H1 (cell line): ENCODE measurements around the gene ST6GALNAC4. TPM values are rescaled to one million over a fixed set of nuclear protein-coding genes. Genes with fewer than 3 reads are reported as not detected.
A peak's percentile ranks its signal among the peaks of the same experiment; 100 is the strongest.

Experiments used
- CTCF ChIA-PET: fragments of 300-600 bp; sonication (Branson Sonifier 250); formaldehyde crosslinking; loops from one replicate; lab custom pipeline; 2021; ENCODE audit not compliant: partially characterized antibody; lab: Charles Lee
- POLR2A ChIA-PET: fragments of 300-600 bp; sonication (Branson Sonifier 250); formaldehyde crosslinking; loops from one replicate; lab custom pipeline; 2021; ENCODE audit warnings: inconsistent platforms; ENCODE audit not compliant: partially characterized antibody; lab: Charles Lee
- DNase-seq, 2 experiments: peaks; one replicate each; pipeline versions ENCODE4 v3.0.0 to v3.0.0-alpha.2; 2010 to 2022; ENCODE audit warnings: low spot score in 2 of 2, low read depth in 1 of 2, mixed read lengths in 1 of 2
- FAIRE-seq: peaks from 2 replicates; lab custom pipeline; 2011; peaks lifted over from hg19 to GRCh38; lab: Jason Lieb, UNC
- H2AFZ ChIP-seq: 2 replicates; pipeline ENCODE4 v1.8.1; 2012; ENCODE audit warnings: low read length, inconsistent platforms
- H2AK5ac ChIP-seq: 2 replicates; pipeline ENCODE4 v1.6.1; 2013; ENCODE audit warnings: low read depth, low read length
- H2BK120ac ChIP-seq: replicated peaks from 2 replicates; pipeline ENCODE3; 2013; ENCODE audit warnings: low read depth, low read length, inconsistent platforms
- H2BK12ac ChIP-seq: 2 replicates; pipeline ENCODE4 v1.6.1; 2013; ENCODE audit warnings: low read depth, low read length
- H2BK15ac ChIP-seq: 2 replicates; pipeline ENCODE4 v1.6.1; 2013; ENCODE audit warnings: low read length
- H2BK20ac ChIP-seq: 2 replicates; pipeline ENCODE4 v1.6.1; 2013; ENCODE audit warnings: low read length
- H2BK5ac ChIP-seq: 2 replicates; pipeline ENCODE4 v1.6.1; 2013; ENCODE audit warnings: low read depth, low read length
- H3K14ac ChIP-seq: 2 replicates; pipeline ENCODE4 v1.6.1; 2013; ENCODE audit warnings: inconsistent platforms; ENCODE audit not compliant: insufficient read length
- H3K18ac ChIP-seq: 2 replicates; pipeline ENCODE4 v1.6.1; 2013; ENCODE audit warnings: low read length; ENCODE audit errors: extremely low read depth
- H3K23ac ChIP-seq: 2 replicates; pipeline ENCODE4 v1.6.1; 2013; ENCODE audit warnings: inconsistent platforms; ENCODE audit not compliant: insufficient read length
- H3K23me2 ChIP-seq: 2 replicates; pipeline ENCODE4 v1.6.1; 2013; ENCODE audit warnings: low read depth, low read length
- H3K27ac ChIP-seq: 2 replicates; pipeline ENCODE4 v1.6.1; 2011; ENCODE audit warnings: low read depth, low read length, inconsistent platforms
- H3K27me3 ChIP-seq, 4 experiments: replicated peaks in 1 of 4; 1 replicate in 1 of 4; 2 replicates in 3 of 4; pipeline versions ENCODE4 v1.6.1 to v1.8.1; 2011 to 2013; ENCODE audit warnings: low read length in 3 of 4, mild to moderate bottlenecking in 3 of 4, inconsistent platforms in 2 of 4, mixed read lengths in 2 of 4, moderate library complexity in 1 of 4; ENCODE audit not compliant: control insufficient read depth in 3 of 4, insufficient read depth in 3 of 4; ENCODE audit errors: extremely low read depth in 1 of 4
- H3K36me3 ChIP-seq, 4 experiments: 2 replicates each; pipeline versions ENCODE4 v1.6.1 to v1.8.1; 2011 to 2013; ENCODE audit warnings: mild to moderate bottlenecking in 4 of 4, low read length in 3 of 4, moderate library complexity in 2 of 4, control low read depth in 1 of 4, inconsistent platforms in 1 of 4; ENCODE audit not compliant: insufficient read depth in 4 of 4, control insufficient read depth in 2 of 4
- H3K4ac ChIP-seq: replicated peaks from 2 replicates; pipeline ENCODE3; 2013; ENCODE audit warnings: low read length, low read depth, mixed read lengths, inconsistent platforms; ENCODE audit not compliant: insufficient read length
- H3K4me1 ChIP-seq, 4 experiments: replicated peaks in 1 of 4; 1 replicate in 1 of 4; 2 replicates in 3 of 4; pipeline versions ENCODE4 v1.6.1 to v1.8.1; 2011 to 2013; ENCODE audit warnings: low read length in 3 of 4, inconsistent platforms in 2 of 4, mixed read lengths in 1 of 4; ENCODE audit not compliant: insufficient read depth in 4 of 4, control insufficient read depth in 3 of 4
- H3K4me2 ChIP-seq, 2 experiments: 2 replicates each; pipeline versions ENCODE4 v1.6.1 to v1.8.1; 2011 to 2013; ENCODE audit warnings: low read depth in 2 of 2, low read length in 2 of 2, control low read depth in 1 of 2, inconsistent platforms in 1 of 2, mild to moderate bottlenecking in 1 of 2; ENCODE audit not compliant: insufficient read depth in 1 of 2
- H3K4me3 ChIP-seq, 4 experiments: fragments of 200-600, 300-600 bp in 1 of 4; sonication (generic), shearing (Covaris generic), sonication (Bioruptor Twin) in 1 of 4; 2 replicates each; pipeline versions ENCODE4 v1.5.1 to v1.8.1; 2011 to 2016; ENCODE audit warnings: low read length in 4 of 4, low read depth in 3 of 4, control low read depth in 2 of 4, inconsistent platforms in 2 of 4, mild to moderate bottlenecking in 2 of 4, mixed read lengths in 1 of 4, moderate library complexity in 1 of 4; ENCODE audit not compliant: insufficient read depth in 2 of 4; ENCODE audit errors: extremely low read depth in 1 of 4
- H3K56ac ChIP-seq: replicated peaks from 2 replicates; pipeline ENCODE3; 2013; ENCODE audit warnings: low read depth, mild to moderate bottlenecking, mixed read lengths, low read length, inconsistent platforms; ENCODE audit not compliant: insufficient read length
- H3K79me1 ChIP-seq: 2 replicates; pipeline ENCODE4 v1.6.1; 2013; ENCODE audit warnings: low read depth, low read length, control low read depth
- H3K79me2 ChIP-seq, 2 experiments: 2 replicates each; pipeline versions ENCODE4 v1.6.1 to v1.8.1; 2012 to 2013; ENCODE audit warnings: low read length in 2 of 2, mild to moderate bottlenecking in 2 of 2, inconsistent platforms in 1 of 2; ENCODE audit not compliant: insufficient read depth in 2 of 2, control insufficient read depth in 1 of 2
- H3K9ac ChIP-seq, 4 experiments: replicated peaks in 1 of 4; 1 replicate in 1 of 4; 2 replicates in 3 of 4; pipeline versions ENCODE4 v1.6.1 to v1.8.1; 2011 to 2013; ENCODE audit warnings: low read depth in 3 of 4, low read length in 3 of 4, control low read depth in 2 of 4, mild to moderate bottlenecking in 2 of 4, moderate library complexity in 2 of 4, inconsistent platforms in 1 of 4; ENCODE audit errors: extremely low read depth in 1 of 4
- H3K9me3 ChIP-seq, 2 experiments: 2 replicates each; pipeline versions ENCODE4 v1.6.1 to v1.8.1; 2012 to 2013; ENCODE audit warnings: mild to moderate bottlenecking in 2 of 2, moderate library complexity in 2 of 2, control low read depth in 1 of 2, inconsistent platforms in 1 of 2, low read depth in 1 of 2, low read length in 1 of 2, mixed read lengths in 1 of 2; ENCODE audit not compliant: insufficient read depth in 2 of 2
- H4K20me1 ChIP-seq, 2 experiments: replicated peaks in 1 of 2; 2 replicates each; pipeline versions ENCODE3 to v1.8.1; 2011 to 2013; ENCODE audit warnings: inconsistent platforms in 2 of 2, low read length in 2 of 2, mild to moderate bottlenecking in 1 of 2; ENCODE audit not compliant: insufficient read depth in 2 of 2, control insufficient read depth in 1 of 2
- H4K5ac ChIP-seq: 2 replicates; pipeline ENCODE4 v1.6.1; 2013; ENCODE audit warnings: low read length, low read depth, mixed read lengths, inconsistent platforms; ENCODE audit not compliant: insufficient read length
- H4K8ac ChIP-seq: 2 replicates; pipeline ENCODE4 v1.8.0; 2013; ENCODE audit warnings: mild to moderate bottlenecking, moderate library complexity, low read length, inconsistent platforms; ENCODE audit not compliant: insufficient read depth; ENCODE audit errors: extremely low read depth
- H4K91ac ChIP-seq: replicated peaks from 2 replicates; pipeline ENCODE3; 2013; ENCODE audit warnings: low read length, mixed read lengths, inconsistent platforms; ENCODE audit not compliant: insufficient read length
- BRCA1 ChIP-seq: IDR thresholded peaks from 2 replicates; pipeline ENCODE4 v1.6.1; 2012; ENCODE audit warnings: low read depth, low read length, improper control_type of control experiment
- CHD2 ChIP-seq: IDR thresholded peaks from 2 replicates; pipeline ENCODE4 v1.6.1; 2012; ENCODE audit warnings: low read length, improper control_type of control experiment
- CREB1 ChIP-seq: IDR thresholded peaks from 2 replicates; pipeline ENCODE4 v1.6.1; 2012; ENCODE audit warnings: inconsistent platforms
- EZH2 ChIP-seq: fragments of 200-600 bp; sonication (generic); IDR thresholded peaks from 2 replicates; pipeline ENCODE4 v1.7.1; 2012; ENCODE audit warnings: low read depth, mild to moderate bottlenecking, moderate library complexity, low read length, inconsistent platforms; ENCODE audit not compliant: severe bottlenecking
- KDM1A ChIP-seq: fragments of 200-600, 300-600 bp; sonication (generic); IDR thresholded peaks from 2 replicates; pipeline ENCODE4 v1.7.1; 2016; ENCODE audit warnings: mild to moderate bottlenecking, low read length, borderline replicate concordance
- KDM4A ChIP-seq: IDR thresholded peaks from one replicate; pipeline ENCODE4 v1.7.1; 2012; ENCODE audit warnings: low read depth, mild to moderate bottlenecking, moderate library complexity, low read length, inconsistent platforms; ENCODE audit not compliant: severe bottlenecking
- RNF2 ChIP-seq: fragments of 200-900, 300-1000 bp; sonication (generic); IDR thresholded peaks from 2 replicates; pipeline ENCODE4 v1.7.1; 2016; ENCODE audit warnings: borderline replicate concordance, low read depth, mild to moderate bottlenecking, antibody characterized with exemption, low read length; ENCODE audit not compliant: poor library complexity, severe bottlenecking; ENCODE audit errors: missing control alignments
- SP1 ChIP-seq: IDR thresholded peaks from 2 replicates; pipeline ENCODE4 v1.6.1; 2011; ENCODE audit warnings: low read depth, low read length
- SP2 ChIP-seq: IDR thresholded peaks from 2 replicates; pipeline ENCODE4 v1.6.1; 2012; ENCODE audit warnings: mild to moderate bottlenecking, low read length, inconsistent platforms
- WGBS, 2 experiments: shearing (Covaris generic) in 1 of 2; methylation state at CpG; one replicate each; pipeline versions ENCODE4 v1.1.6 to v1.1.7; 2013 to 2015; ENCODE audit warnings: low lambda C conversion rate in 2 of 2, mixed read lengths in 2 of 2, inconsistent platforms in 1 of 2, low coverage in 1 of 2, missing lambda C conversion rate in 1 of 2; ENCODE audit not compliant: insufficient replicate concordance in 2 of 2, insufficient coverage in 1 of 2, insufficient read length in 1 of 2; ENCODE audit errors: extremely low coverage in 1 of 2, missing lambda C conversion rate in 1 of 2; 5-methylcytosine and 5-hydroxymethylcytosine counted together
- polyA plus RNA-seq, 7 experiments: library from polyadenylated mRNA; depleted of rRNA in 3 of 7; stranded (reverse) in 5 of 7; unstranded in 2 of 7; fragments of >200 nt in 5 of 7; fragments of 200-250 nt in 2 of 7; gene quantifications; 1 replicate in 5 of 7; 2 replicates in 1 of 7; 4 replicates in 1 of 7; pipeline versions ENCODE4 v1.2.1 to v1.2.3, GENCODE V29; 2011 to 2013; ENCODE audit warnings: missing spikeins in 2 of 7, mixed read lengths in 2 of 7
- total RNA-seq: library from RNA; stranded (reverse); fragmentation: NEBNext Ultra II Directional; extraction: Animal tissue kit (Norgen Biotek cat#: 25700); gene quantifications from 2 replicates; pipeline ENCODE4 v1.2.1, GENCODE V29; 2021

Gene ST6GALNAC4
- total and polyA plus RNA-seq, 2 of the 8 experiments (the other 6 are each of a cell fraction or from before 2014, with no cell fraction given), result 21.8 to 34.1 TPM

GRCh38 chr9:127886401-127886972 is 30.4 kb downstream of the ST6GALNAC4 start:
- Histone ChIP-seq H3K36me3 (peaks cover 4 to 21% (median 15%) of the 10 kb centered on the region in 4 experiments; a peak in 5 of 8 replicates), H2BK120ac (no peak overlapping the region), H4K5ac (no peak overlapping the region), H4K91ac (no peak overlapping the region), H3K27me3 (no peaks in the 10 kb centered on the region), H2AFZ (no peak overlapping the region), H3K4me3 (no peak overlapping the region), H3K4me2 (no peak overlapping the region), H3K23ac (no peak overlapping the region), H3K56ac (no peak overlapping the region), H2BK20ac (no peak overlapping the region), H3K9ac (no peak overlapping the region), H3K79me2 (no peaks in the 10 kb centered on the region), H3K23me2 (no peaks in the 10 kb centered on the region), H3K4ac (no peak overlapping the region), H2BK12ac (no peak overlapping the region), H2AK5ac (no peak overlapping the region), H3K79me1 (0 out of 2 replicates have a peak, but pooled peaks cover 3% of the 10 kb centered on the region), H3K9me3 (no peaks in the 10 kb centered on the region), H4K20me1 (peaks cover 0 to 3% of the 10 kb centered on the region in 2 experiments), H2BK15ac (no peak overlapping the region), H3K18ac (no peak overlapping the region), H3K27ac (no peak overlapping the region), H3K14ac (no peak overlapping the region), H3K4me1 (no peaks in the 10 kb centered on the region; a peak in 3 of 7 replicates), H2BK5ac (no peak overlapping the region), H4K8ac (no peak overlapping the region; the same call in 1 of the 2 replicates)
- 91% methylated on average over 18 of the region's 18 CpGs; no CpG with 5 or more reads in 1 of the 2 experiments for WGBS, 2 experiments
- POLR2A ChIA-PET, result interaction anchor here (1.2 to 8.6 kb wide), 4 partner anchors 9 to 39 kb away, joined by 5 to 91 read pairs (median 10); partner anchors contain the start of gene ST6GALNAC6
- DNase-seq, result no peak
- TF ChIP-seq CREB1 (no peak), KDM4A (no peak), RNF2 (no peak), SP1 (peak; percentile 89), CHD2 (peak; percentile 77), BRCA1 (no peak), SP2 (peak; percentile 15; the same call in 1 of the 2 replicates), EZH2 (no peak), KDM1A (peak; percentile 61; the same call in 1 of the 2 replicates)
- CTCF ChIA-PET, result interaction anchor here (1.2 to 2.2 kb wide), 9 partner anchors 9 to 102 kb away, joined by 3 to 10 read pairs (median 4); partner anchors contain the start of gene ST6GALNAC4
- no peak for FAIRE-seq
